Panc1 (cell line): ENCODE data around the gene PNKD. TPM values are rescaled to one million over a fixed set of nuclear protein-coding genes. Genes with fewer than 3 reads are reported as not detected.

Experiments used
- ATAC-seq: fragments of 200-7000 bp; cut with Tn5 transposase; 2 replicates; pipeline ENCODE4 v1.9.1; 2020; ENCODE audit warnings: mild to moderate bottlenecking, moderate library complexity
- BruUV-seq: library from RNA; stranded (reverse); fragments of 400-500 nt; replicated peaks from 2 replicates; lab custom pipeline; 2021; lab: Mats Ljungman, UMichigan
- CTCF ChIA-PET: fragments of 300-600 bp; sonication (Branson Sonifier 250); formaldehyde crosslinking; loops from one replicate; lab custom pipeline; 2022; ENCODE audit warnings: antibody characterized with exemption; lab: Charles Lee
- POLR2A ChIA-PET: fragments of 300-600 bp; sonication (Branson Sonifier 250); formaldehyde crosslinking; loops from one replicate; lab custom pipeline; 2022; ENCODE audit warnings: antibody characterized with exemption; lab: Charles Lee
- DNase-seq: peaks from one replicate; pipeline ENCODE4 v3.0.0-alpha.2; 2010; ENCODE audit warnings: low read depth, low spot score
- H3K27ac ChIP-seq: 2 replicates; pipeline ENCODE4 v1.5.1; 2011; ENCODE audit warnings: mild to moderate bottlenecking, low read length, inconsistent platforms
- H3K27me3 ChIP-seq: fragments of 200-500 bp; sonication (Bioruptor generic); 2 replicates; pipeline ENCODE4 v1.6.0; 2014; ENCODE audit warnings: low read length, inconsistent platforms; ENCODE audit not compliant: control insufficient read depth, insufficient read depth
- H3K36me3 ChIP-seq: fragments of 200-500 bp; sonication (Bioruptor generic); 2 replicates; pipeline ENCODE4 v1.5.1; 2014; ENCODE audit warnings: inconsistent platforms, mild to moderate bottlenecking, low read length, moderate library complexity; ENCODE audit not compliant: control insufficient read depth, insufficient read depth
- H3K4me1 ChIP-seq: 2 replicates; pipeline ENCODE4 v1.5.1; 2011; ENCODE audit warnings: inconsistent platforms, mild to moderate bottlenecking, low read length, moderate library complexity; ENCODE audit not compliant: control insufficient read depth, insufficient read depth
- H3K4me3 ChIP-seq, 2 experiments: 2 replicates each; pipeline ENCODE4 v1.5.1; 2011 to 2012; ENCODE audit warnings: low read depth in 2 of 2, low read length in 2 of 2, mild to moderate bottlenecking in 2 of 2, inconsistent platforms in 1 of 2, moderate library complexity in 1 of 2
- H3K9me3 ChIP-seq: fragments of 200-500 bp; sonication (Bioruptor generic); 2 replicates; pipeline ENCODE4 v1.5.1; 2014; ENCODE audit warnings: low read depth, mild to moderate bottlenecking, inconsistent platforms, low read length, moderate library complexity; ENCODE audit not compliant: control insufficient read depth, insufficient read depth
- POLR2AphosphoS5 ChIP-seq: IDR thresholded peaks from 2 replicates; pipeline ENCODE4 v1.6.1; 2012; ENCODE audit warnings: mild to moderate bottlenecking, low read depth, low read length, moderate library complexity
- SIN3A ChIP-seq: IDR thresholded peaks from 2 replicates; pipeline ENCODE4 v1.6.1; 2012; ENCODE audit warnings: low read depth, mild to moderate bottlenecking, low read length, moderate library complexity, borderline replicate concordance; ENCODE audit not compliant: insufficient read depth
- TCF7L2 ChIP-seq: IDR thresholded peaks from 2 replicates; pipeline ENCODE4 v1.6.1; 2011; ENCODE audit warnings: mild to moderate bottlenecking, low read depth, low read length, inconsistent platforms
- in situ Hi-C: cut with HindIII; loops from 2 replicates; pipeline ENCODE4 v1.10.0; 2016; ENCODE audit warnings: low sequenced_read_pairs, low pct_unique_long_range_greater_than_20kb
- intact Hi-C: fragments of 100-400 bp; cut with micrococcal nuclease; formaldehyde crosslinking; loops from one replicate; pipeline ENCODE4 v1.10.0; 2022; ENCODE audit not compliant: unreplicated experiment
- total RNA-seq: library from RNA; stranded (reverse); gene quantifications from one replicate; pipeline ENCODE4 v1.2.1, GENCODE V29; 2021; ENCODE audit not compliant: unreplicated experiment
- TF ChIP-seq, protein P1 (sequence below): fragments of 450-650 bp; IDR thresholded peaks from 2 replicates; pipeline ENCODE4 v1.5.1; 2017; ENCODE audit warnings: mild to moderate bottlenecking
- TF ChIP-seq, protein P2 (sequence below), 2 experiments: IDR thresholded peaks; 2 replicates each; pipeline ENCODE4 v1.6.1; 2011 to 2012; ENCODE audit warnings: low read depth in 2 of 2, control low read depth in 1 of 2, low read length in 1 of 2, mild to moderate bottlenecking in 1 of 2, moderate library complexity in 1 of 2; ENCODE audit not compliant: insufficient read depth in 1 of 2

PNKD gene
- total RNA-seq, 1 experiment from 2014 or later = 49.0 TPM

DNA sequence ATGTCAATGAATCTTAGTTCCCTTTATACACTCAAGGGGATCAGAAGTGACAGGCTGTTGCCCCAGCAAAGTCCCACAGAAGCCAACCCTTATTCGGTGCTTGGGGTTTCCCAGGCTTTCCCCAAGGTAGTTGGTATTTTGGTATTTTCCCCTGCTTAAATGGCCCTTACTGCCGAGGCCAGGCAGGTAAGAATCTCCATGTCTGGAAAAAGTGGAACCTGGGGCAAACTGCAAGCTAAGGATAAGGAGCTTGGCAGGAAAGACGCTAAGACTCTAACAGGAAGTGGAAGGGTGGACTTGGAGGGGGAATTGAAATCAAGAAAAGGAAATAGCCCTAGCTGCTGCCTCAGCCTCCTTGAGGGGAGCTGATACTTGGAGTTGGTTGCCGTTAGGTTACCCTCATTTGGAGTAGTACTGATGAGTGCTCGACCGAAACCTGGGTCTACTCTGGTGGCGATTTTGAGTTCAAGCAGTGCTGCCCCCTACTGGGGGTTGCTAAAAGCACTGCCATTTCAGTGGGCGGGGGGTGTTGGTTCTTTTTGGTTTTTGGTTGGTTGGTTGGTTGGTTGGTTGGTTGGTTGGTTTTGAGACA lies 12.8 kb upstream of the PNKD start:
- Histone ChIP-seq H3K27me3 (no peaks in the 10 kb centered on the region), H3K4me3 (no peak overlapping the region), H3K27ac (no peak overlapping the region), H3K4me1 (peaks cover 8% of the 10 kb centered on the region; the same call in 1 of the 2 replicates), H3K36me3 (peaks cover 23% of the 10 kb centered on the region), H3K9me3 (no peaks in the 10 kb centered on the region)
- in situ Hi-C loops = no loop called here
- ChIA-PET CTCF (interaction anchor here (0.7 kb wide), 1 partner anchor 76 kb away, joined by 3 read pairs; no protein-coding TSS in a partner anchor), POLR2A (no interaction called here)
- no peak for TF ChIP-seq TCF7L2
- TF ChIP-seq POLR2AphosphoS5 = no peak
- TF ChIP-seq, protein P1, sequence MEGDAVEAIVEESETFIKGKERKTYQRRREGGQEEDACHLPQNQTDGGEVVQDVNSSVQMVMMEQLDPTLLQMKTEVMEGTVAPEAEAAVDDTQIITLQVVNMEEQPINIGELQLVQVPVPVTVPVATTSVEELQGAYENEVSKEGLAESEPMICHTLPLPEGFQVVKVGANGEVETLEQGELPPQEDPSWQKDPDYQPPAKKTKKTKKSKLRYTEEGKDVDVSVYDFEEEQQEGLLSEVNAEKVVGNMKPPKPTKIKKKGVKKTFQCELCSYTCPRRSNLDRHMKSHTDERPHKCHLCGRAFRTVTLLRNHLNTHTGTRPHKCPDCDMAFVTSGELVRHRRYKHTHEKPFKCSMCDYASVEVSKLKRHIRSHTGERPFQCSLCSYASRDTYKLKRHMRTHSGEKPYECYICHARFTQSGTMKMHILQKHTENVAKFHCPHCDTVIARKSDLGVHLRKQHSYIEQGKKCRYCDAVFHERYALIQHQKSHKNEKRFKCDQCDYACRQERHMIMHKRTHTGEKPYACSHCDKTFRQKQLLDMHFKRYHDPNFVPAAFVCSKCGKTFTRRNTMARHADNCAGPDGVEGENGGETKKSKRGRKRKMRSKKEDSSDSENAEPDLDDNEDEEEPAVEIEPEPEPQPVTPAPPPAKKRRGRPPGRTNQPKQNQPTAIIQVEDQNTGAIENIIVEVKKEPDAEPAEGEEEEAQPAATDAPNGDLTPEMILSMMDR = peak; percentile 77; the same call in 1 of the 2 replicates
- intact Hi-C loops = no loop called here
- DNase-seq (no peak), ATAC-seq (no peak)
- BruUV-seq = no TSS peak

DNA sequence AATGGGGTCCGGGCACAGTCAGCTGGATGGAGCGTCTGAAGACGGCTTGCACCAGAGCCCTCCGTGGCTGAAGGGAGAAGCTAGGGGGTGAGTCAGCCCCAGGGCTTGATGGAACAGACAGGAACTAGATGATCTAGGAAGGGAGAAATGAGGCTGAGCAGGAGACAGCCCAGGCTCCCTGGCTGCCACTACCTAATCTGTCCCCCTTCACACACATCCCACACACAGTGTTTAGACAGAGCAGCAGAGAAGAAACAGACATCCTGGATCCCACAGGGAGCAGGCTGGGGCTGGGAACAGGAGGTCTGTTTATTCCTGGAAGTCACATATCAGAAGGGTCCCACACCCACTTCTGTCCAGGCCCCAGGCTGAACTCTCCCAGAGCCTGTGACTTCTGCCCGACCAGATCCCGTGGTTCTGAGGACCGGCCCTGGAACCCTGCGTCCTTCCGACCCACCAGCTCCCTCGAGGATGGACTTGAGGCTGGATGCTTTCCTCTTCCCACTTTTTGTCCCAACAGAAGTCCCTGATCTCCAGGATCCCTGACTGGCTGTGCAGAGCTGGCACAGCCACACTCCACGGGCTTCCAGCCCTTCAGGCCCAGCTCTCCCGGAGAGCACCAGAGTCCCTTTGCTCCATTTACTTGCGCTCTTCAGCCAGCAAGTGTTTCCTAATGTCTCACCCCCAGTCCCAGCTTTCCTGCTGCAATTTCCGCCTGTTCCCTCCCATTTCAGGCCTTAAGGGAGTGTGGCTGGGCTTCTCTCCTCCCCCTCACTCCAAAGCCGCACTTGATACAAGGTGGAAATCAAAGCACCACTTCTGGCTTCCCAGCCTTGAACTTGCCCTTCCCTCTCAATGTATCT lies 11.0 kb upstream of the PNKD start:
- DNase-seq (no peak), ATAC-seq (peak; percentile 30; the same call in 1 of the 2 replicates)
- peaks cover 11% of the 10 kb centered on the region for H3K36me3 ChIP-seq
- H3K27ac ChIP-seq = no peak overlapping the region
- in situ Hi-C loops (no loop called here), intact Hi-C loops (no loop called here)
- H3K4me1 ChIP-seq = peaks cover 8% of the 10 kb centered on the region; the same call in 1 of the 2 replicates
- TF ChIP-seq POLR2AphosphoS5 (no peak), SIN3A (no peak), TCF7L2 (no peak)
- TF ChIP-seq, protein P1 = no peak
- TF ChIP-seq, protein P2, sequence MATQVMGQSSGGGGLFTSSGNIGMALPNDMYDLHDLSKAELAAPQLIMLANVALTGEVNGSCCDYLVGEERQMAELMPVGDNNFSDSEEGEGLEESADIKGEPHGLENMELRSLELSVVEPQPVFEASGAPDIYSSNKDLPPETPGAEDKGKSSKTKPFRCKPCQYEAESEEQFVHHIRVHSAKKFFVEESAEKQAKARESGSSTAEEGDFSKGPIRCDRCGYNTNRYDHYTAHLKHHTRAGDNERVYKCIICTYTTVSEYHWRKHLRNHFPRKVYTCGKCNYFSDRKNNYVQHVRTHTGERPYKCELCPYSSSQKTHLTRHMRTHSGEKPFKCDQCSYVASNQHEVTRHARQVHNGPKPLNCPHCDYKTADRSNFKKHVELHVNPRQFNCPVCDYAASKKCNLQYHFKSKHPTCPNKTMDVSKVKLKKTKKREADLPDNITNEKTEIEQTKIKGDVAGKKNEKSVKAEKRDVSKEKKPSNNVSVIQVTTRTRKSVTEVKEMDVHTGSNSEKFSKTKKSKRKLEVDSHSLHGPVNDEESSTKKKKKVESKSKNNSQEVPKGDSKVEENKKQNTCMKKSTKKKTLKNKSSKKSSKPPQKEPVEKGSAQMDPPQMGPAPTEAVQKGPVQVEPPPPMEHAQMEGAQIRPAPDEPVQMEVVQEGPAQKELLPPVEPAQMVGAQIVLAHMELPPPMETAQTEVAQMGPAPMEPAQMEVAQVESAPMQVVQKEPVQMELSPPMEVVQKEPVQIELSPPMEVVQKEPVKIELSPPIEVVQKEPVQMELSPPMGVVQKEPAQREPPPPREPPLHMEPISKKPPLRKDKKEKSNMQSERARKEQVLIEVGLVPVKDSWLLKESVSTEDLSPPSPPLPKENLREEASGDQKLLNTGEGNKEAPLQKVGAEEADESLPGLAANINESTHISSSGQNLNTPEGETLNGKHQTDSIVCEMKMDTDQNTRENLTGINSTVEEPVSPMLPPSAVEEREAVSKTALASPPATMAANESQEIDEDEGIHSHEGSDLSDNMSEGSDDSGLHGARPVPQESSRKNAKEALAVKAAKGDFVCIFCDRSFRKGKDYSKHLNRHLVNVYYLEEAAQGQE (IDR thresholded peaks at IDR 0.05; ENCODE audit: insufficient read depth in 1 of 2, low read depth in 2 of 2, low read length in 1 of 2) = no peak
- CTCF ChIA-PET = no interaction called here
- H3K27me3 ChIP-seq = no peaks in the 10 kb centered on the region
- POLR2A ChIA-PET = interaction anchor here (0.7 kb wide), 1 partner anchor 28 kb away, joined by 3 read pairs; no protein-coding TSS in a partner anchor
- no peaks in the 10 kb centered on the region for H3K9me3 ChIP-seq
- BruUV-seq = no TSS peak
- no peak overlapping the region for H3K4me3 ChIP-seq
